Measurements from ENCODE around the gene FDX2. TPM values are rescaled to one million over a fixed set of nuclear protein-coding genes. Genes with fewer than 3 reads are reported as not detected.

Gene FDX2
- total and polyA plus RNA-seq, 2 of the 8 experiments (the other 6 are each of a cell fraction or from before 2014, with no cell fraction given): 27.0 to 64.4 TPM

- TF ChIP-seq CHD7 (IDR thresholded peaks at IDR 0.05; ENCODE audit: insufficient replicate concordance, low read length) (no peak), RXRA (IDR thresholded peaks at IDR 0.05; ENCODE audit: insufficient read depth, low read depth, low read length) (no peak), TAF7 (optimal IDR thresholded peaks at IDR 0.05; ENCODE audit: borderline replicate concordance, low read depth, low read length) (no peak), NANOG (IDR thresholded peaks at IDR 0.05; ENCODE audit: insufficient read depth, low read depth, low read length, poor library complexity, severe bottlenecking) (no peak), BCL11A (IDR thresholded peaks at IDR 0.05; ENCODE audit: low read depth in 2 of 2, low read length in 2 of 2) (no peak)
Measured at GRCh38 chr19:10317045-10317856, 1.4 kb upstream of the FDX2 start (continued).
